IPS DF 4.7 (cell line): Measurements from ENCODE around the gene FFAR3.
"Not testable (repeated sequence)": the region's sequence is repeated elsewhere in the genome, so short reads cannot be mapped to it uniquely, and the experiment has no call there.

Source experiments
- DNase-seq: peaks from one replicate; pipeline ENCODE4 v3.0.0-alpha.2; 2013; ENCODE audit warnings: low spot score; ENCODE audit errors: extremely low read depth

Gene FFAR3

DNA sequence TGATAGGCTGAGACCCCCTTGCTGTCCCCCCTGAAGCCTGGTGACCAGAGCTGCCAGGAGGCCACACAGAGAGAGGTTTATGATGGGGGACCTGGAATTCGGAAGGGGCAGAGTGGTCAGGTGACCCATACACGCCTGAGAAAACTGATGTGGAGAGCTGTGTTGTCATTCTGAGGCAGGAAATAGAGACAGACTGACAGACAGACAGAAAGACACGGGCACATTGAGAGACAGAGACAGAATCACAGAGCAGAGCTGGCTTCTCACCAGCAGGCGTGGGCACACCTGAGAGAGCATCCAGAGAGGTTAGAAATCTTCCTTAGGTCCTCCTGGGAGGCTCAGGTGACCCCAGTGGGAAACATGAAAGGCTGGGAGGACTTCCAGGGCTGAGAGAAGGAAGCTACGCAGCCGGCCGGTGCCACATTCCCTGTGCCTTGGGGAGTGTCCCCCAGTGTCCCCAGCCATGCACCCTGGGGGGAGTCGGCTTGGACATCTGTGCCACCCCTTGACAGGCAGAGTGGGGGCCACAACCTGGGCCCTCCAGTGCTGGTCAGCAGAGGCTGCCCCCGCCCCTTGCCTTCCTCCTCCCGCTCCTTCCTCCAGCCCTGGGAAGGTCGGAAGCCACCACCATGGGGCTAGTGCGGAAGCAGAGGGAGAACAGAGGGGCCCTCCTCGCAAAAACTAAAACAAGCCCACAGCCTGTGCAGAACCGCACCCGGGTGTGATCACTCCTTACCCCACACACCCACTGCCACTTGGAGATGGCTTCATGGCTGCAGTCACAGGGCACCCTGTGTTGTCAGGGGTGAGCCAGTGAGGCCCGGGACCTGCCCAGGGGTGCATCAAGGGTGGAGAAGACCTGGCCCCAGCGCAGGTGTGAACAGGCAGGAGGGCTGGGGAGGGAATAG is 8.4 kb upstream of the FFAR3 start:
- no peak for DNase-seq

GRCh38 chr19:35350591-35350990 is 7.7 kb upstream of the FFAR3 start:
- no peak for DNase-seq

- DNase-seq: no peak
Observed at GRCh38 chr19:35351411-35352176, 6.7 kb upstream of the FFAR3 start.

DNA sequence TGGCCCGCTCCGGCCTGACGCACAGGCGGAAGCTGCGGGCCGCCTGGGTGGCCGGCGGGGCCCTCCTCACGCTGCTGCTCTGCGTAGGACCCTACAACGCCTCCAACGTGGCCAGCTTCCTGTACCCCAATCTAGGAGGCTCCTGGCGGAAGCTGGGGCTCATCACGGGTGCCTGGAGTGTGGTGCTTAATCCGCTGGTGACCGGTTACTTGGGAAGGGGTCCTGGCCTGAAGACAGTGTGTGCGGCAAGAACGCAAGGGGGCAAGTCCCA is 6.1 kb upstream of the FFAR3 start:
- no peak for DNase-seq

- peak; percentile 58 for DNase-seq
Observed at GRCh38 chr19:35352448-35353304, 5.6 kb upstream of the FFAR3 start.

- DNase-seq: no peak
Observed at GRCh38 chr19:35353635-35354034, 4.6 kb upstream of the FFAR3 start.

GRCh38 chr19:35354898-35355297 is 3.4 kb upstream of the FFAR3 start:
- no peak for DNase-seq

- DNase-seq: no peak
Observed at GRCh38 chr19:35355791-35356460, 2.3 kb upstream of the FFAR3 start.

GRCh38 chr19:35358834-35359233 is 574 bp downstream of the FFAR3 start:
- DNase-seq: not testable (repeated sequence)

DNA sequence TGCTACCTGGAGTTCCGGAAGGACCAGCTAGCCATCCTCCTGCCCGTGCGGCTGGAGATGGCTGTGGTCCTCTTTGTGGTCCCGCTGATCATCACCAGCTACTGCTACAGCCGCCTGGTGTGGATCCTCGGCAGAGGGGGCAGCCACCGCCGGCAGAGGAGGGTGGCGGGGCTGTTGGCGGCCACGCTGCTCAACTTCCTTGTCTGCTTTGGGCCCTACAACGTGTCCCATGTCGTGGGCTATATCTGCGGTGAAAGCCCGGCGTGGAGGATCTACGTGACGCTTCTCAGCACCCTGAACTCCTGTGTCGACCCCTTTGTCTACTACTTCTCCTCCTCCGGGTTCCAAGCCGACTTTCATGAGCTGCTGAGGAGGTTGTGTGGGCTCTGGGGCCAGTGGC is 1.1 kb downstream of the FFAR3 start:
- DNase-seq: not testable (repeated sequence)

DNA sequence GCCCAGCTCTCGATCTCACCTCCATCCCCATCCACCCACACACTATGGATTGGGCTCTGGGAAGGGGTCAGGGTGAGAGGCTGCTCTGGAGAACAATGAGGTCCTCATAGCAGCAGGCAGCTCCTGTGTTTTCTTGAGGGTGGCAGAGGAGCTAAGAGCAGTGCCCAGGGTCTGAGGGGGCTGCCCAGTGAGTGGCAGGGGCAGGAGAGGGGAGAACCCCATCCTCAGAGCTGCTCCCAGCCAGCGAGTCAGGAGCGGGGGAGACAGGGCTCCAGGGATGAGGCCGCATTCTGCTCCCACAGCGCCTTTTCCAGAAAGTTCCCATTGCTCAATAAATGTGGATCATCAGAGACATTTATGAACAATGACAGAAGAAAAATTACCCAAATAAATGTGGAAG is 1.8 kb downstream of the FFAR3 start:
- not testable (repeated sequence) for DNase-seq

DNA sequence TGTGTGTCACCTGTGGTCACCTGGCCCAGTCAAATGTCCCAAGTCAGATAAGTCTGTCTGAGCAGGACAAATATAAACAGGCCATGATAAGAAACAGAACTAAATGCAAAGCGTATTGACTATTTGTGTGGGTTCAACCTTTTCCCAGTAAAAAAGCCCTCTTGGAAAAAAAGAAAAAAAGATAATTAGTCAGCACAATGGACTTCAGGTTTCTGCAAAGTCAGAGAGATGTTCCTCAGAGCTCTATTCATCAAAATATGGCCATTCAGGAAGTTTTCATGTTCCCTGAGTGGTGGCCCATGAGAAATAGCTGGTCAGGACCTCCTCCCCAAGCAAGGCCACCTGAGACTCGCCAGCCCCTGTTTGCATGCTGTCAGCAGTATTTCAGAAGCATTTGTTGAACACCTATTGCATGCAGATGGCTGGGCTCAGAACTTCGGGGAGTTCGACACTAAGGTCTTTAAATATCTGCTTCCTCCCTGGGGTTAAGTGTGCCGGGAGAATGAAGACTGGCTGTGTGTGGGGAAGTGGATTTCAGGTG is 2.7 kb downstream of the FFAR3 start:
- no peak for DNase-seq

DNA sequence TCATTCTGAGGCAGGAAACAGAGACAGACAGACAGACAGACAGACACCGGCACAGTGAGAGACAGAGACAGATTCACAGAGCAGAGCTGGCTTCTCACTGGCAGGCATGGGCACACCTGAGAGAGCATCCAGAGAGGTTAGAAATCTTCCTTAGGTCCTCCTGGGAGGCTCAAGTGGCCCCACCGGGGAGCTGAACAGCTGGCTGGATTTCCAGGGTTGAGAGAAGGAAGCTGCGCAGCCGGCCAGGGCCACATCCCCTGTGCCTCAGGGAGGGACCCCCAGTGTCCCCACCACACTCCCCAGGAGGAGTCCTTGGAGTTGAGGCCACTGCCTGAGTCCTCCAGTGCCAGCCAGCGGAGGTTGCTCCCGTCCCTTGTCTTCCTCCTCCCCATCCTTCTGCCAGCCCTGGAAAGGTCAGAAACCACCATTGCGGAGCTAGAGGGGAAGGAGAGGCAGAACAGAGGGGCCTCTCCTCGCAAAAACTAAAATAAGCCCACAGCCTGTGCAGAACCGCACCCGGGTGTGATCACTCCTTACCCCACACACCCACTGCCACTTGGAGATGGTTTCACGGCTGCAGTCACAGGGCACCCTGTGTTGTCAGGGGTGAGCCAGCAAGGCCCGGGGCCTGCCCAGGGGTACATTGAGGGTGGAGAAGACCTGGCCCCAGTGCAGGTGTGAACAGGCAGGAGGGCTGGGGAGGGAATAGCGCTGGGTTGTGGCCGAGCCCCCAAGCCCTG is 4.2 kb downstream of the FFAR3 start:
- no peak for DNase-seq

DNA sequence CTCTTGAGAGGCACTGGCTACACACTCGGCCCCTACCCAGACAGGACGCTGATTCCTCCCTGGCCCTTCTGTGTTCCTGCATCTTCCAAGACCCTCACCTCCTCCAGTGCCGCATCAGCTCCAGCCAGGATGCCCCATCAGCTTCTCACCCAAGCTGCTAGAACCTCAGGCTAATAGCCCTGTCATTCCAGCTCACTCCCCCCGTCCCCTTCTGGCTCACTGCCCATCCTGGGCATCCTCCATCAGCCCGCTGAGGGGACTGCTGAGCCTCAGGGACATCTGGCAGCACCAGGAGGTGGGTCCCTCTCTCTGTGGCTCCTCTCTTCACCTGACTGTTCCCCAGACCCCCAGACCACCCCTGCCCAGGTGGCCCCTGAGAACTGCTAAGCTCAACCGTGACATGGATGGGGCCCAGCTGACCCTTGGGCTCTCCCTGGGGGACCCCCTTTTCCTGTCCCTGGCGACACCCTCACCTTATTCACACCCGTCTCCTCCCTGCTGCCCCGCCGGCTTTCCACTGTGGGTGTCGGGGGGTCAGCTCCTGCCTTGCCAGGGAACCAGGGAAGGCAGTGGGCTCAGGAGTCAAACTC is 4.8 kb downstream of the FFAR3 start:
- no peak for DNase-seq

DNA sequence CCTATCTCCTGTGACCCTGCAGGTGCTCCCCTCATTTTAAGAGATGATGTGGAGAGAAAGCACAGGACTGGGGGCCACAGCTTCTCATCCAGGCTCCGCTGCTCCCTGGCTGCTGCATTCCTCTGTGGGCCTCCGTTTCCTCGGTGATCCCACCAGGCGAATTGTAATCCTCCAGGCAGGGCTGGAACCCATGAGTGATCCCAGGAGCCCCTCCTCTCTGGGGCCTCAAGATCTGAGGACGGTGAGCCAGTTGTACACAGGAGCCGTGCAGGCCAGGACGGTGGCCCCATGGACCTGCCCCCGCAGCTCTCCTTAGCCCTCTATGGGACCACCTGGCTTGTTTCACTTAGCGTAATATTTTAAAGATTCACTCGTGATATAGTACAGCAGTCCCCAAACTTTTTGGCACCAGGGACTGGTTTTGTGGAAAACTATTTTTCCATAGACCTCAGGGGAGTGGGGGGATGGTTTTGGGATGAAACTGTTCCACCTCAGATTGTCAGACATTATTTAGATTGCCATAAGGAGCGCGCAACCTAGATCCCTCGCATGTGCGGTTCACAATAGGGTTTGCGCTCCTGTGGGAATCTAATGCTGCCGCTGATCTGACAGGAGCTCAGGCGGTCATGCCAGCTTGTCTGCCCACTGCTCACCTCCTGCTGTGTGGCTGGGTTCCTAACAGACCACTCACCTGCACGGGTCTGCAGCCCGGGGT is 5.6 kb downstream of the FFAR3 start:
- DNase-seq: no peak

DNA sequence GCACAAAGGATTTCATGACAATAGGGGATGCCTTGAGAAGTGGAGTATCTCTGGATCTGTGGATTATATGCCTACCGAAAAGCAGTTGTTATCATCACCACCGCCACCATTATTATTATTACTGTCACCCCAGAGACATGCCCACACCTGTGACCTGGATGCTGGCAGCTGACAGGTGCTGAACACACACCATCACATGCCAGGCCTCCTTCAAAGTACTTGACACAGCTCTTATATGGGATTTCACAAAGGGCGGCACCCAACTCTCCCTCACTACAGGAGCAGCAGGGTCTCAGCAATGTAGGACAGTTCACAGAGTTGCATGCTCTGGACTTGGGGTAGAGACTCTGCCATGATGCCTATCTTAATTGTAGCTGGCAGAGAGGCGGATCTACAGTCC is 7.0 kb downstream of the FFAR3 start:
- DNase-seq: no peak

DNA sequence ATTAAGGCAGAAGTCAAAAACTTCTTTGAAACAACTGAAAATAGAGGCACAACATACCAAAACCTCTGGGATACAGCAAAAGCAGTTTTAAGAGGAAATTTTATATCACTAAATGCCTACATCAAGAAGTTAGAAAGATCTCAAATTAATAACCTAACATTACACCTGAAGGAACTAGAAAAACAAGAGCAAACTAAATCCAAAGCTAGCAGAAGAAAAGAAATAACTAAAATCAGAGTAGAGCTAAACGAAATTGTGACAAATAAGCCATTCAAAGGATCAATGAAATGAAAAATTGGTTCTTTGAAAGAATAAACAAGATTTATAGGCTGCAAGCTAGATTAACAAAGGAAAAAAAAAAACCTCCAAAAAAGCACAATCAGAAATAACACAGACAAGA is 10.1 kb downstream of the FFAR3 start:
- DNase-seq: no peak

GRCh38 chr19:35369522-35369921 is 11.3 kb downstream of the FFAR3 start:
- no peak for DNase-seq

DNA sequence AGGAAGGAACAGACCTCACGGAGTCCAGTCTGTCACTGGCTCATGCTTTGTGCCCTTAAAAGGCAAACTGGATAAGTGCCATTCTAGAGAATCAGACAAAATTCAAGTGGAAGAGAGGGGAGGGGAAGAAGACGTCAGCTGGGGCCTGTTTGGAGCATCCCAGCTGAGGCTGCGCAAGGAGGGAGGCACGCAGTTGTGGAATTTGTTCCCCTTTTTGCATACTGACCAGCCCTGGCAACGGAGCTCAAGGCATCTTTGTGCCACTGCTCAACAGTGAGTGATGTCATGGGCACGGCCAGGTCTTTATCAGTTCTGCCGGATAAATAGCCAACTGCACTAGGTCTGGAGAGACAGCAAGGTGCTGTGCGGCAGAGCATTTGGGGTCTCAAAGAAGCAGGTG is 12.5 kb downstream of the FFAR3 start, which contains the start of gene GPR42:
Gene GPR42 (plus strand): TSS at position 347 of the 400 bp plus-strand sequence. CDS start 292 bp downstream, outside the sequence.
- DNase-seq: no peak
